ENCODE data around the gene ENO1. TPM values are rescaled to one million over a fixed set of nuclear protein-coding genes. Genes with fewer than 3 reads are reported as not detected.
"Not testable (repeated sequence)": the region's sequence is repeated elsewhere in the genome, so short reads cannot be mapped to it uniquely, and the experiment has no call there.

Gene ENO1
- total RNA-seq, 2 experiments from 2014 or later: 3,150 to 3,216 TPM

- CTCF ChIA-PET; H3K9me3 Mint-ChIP-seq (ENCODE audit: insufficient read depth); POLR2A ChIA-PET; ATAC-seq; H3K36me3 Mint-ChIP-seq (ENCODE audit: low read depth); H3K27ac Mint-ChIP-seq; DNase-seq: not testable (repeated sequence)
- Mint-ChIP-seq H3K4me1 (ENCODE audit: low read depth) (peaks cover 34% of the 10 kb centered on the region), H3K27me3 (ENCODE audit: low read depth) (peaks cover 10% of the 10 kb centered on the region), H3K4me3 (peak overlapping the region; percentile 13)
Observed at GRCh38 chr1:8818789-8819188, 59.7 kb downstream of the ENO1 start.

- Mint-ChIP-seq H3K36me3 (ENCODE audit: low read depth) (peaks cover 4% of the 10 kb centered on the region), H3K4me3 (peak overlapping the region; percentile 83), H3K9me3 (ENCODE audit: insufficient read depth) (no peaks in the 10 kb centered on the region), H3K4me1 (ENCODE audit: low read depth) (peaks cover 34% of the 10 kb centered on the region), H3K27me3 (ENCODE audit: low read depth) (peaks cover 9% of the 10 kb centered on the region), H3K27ac (peak overlapping the region; percentile 73)
- no peak for DNase-seq
- no peak for ATAC-seq
- ChIA-PET CTCF (no interaction called here), POLR2A (interaction anchor here (2.1 kb wide), 1 partner anchor 115 kb away, joined by 8 read pairs; no protein-coding TSS in a partner anchor)
Observed at GRCh38 chr1:8818325-8818775, 60.1 kb downstream of the ENO1 start.

GRCh38 chr1:8817412-8818324 is 60.8 kb downstream of the ENO1 start, which contains the start of gene RERE:
TSS of gene RERE (minus strand) at chr1:8817640.
- Mint-ChIP-seq H3K9me3 (ENCODE audit: insufficient read depth) (no peaks in the 10 kb centered on the region), H3K36me3 (ENCODE audit: low read depth) (peaks cover 4% of the 10 kb centered on the region), H3K4me1 (ENCODE audit: low read depth) (peaks cover 37% of the 10 kb centered on the region), H3K4me3 (peak within 1 kb of the TSS; percentile 84), H3K27me3 (ENCODE audit: low read depth) (peaks cover 8% of the 10 kb centered on the region), H3K27ac (peak within 1 kb of the TSS; percentile 87)
- CTCF ChIA-PET: interaction anchor here (0.6 kb wide), 1 partner anchor 31 kb away, joined by 3 read pairs; no protein-coding TSS in a partner anchor
- peak; percentile 97 for ATAC-seq
- peak; percentile 95 for DNase-seq
- POLR2A ChIA-PET: interaction anchor here (0.6 to 2.1 kb wide), 5 partner anchors 17 to 292 kb away, joined by 3 to 8 read pairs (median 5); partner anchors contain the start of gene ENO1

GRCh38 chr1:8816831-8817411 is 61.6 kb downstream of the ENO1 start:
- Mint-ChIP-seq H3K4me1 (ENCODE audit: low read depth) (peaks cover 37% of the 10 kb centered on the region), H3K27ac (peak overlapping the region; percentile 87), H3K27me3 (ENCODE audit: low read depth) (peaks cover 7% of the 10 kb centered on the region), H3K9me3 (ENCODE audit: insufficient read depth) (no peaks in the 10 kb centered on the region), H3K4me3 (peak overlapping the region; percentile 84), H3K36me3 (ENCODE audit: low read depth) (peaks cover 4% of the 10 kb centered on the region)
- ChIA-PET CTCF (interaction anchor here (2.1 to 2.6 kb wide), 2 partner anchors 32 to 188 kb away, joined by 9 to 16 read pairs; no protein-coding TSS in a partner anchor), POLR2A (interaction anchor here (0.6 to 2.1 kb wide), 6 partner anchors 18 to 291 kb away, joined by 3 to 8 read pairs (median 4); partner anchors contain the start of gene ENO1)
- ATAC-seq: peak; percentile 29
- peak; percentile 28 for DNase-seq

- no peak for DNase-seq
- CTCF ChIA-PET: interaction anchor here (1.2 to 2.6 kb wide), 4 partner anchors 9 to 189 kb away, joined by 3 to 16 read pairs (median 6); no protein-coding TSS in a partner anchor
- Mint-ChIP-seq H3K9me3 (ENCODE audit: insufficient read depth) (no peaks in the 10 kb centered on the region), H3K4me3 (peak overlapping the region; percentile 84), H3K27me3 (ENCODE audit: low read depth) (peaks cover 4% of the 10 kb centered on the region), H3K4me1 (ENCODE audit: low read depth) (peaks cover 37% of the 10 kb centered on the region), H3K36me3 (ENCODE audit: low read depth) (peaks cover 4% of the 10 kb centered on the region), H3K27ac (peak overlapping the region; percentile 87)
- POLR2A ChIA-PET: interaction anchor here (2.1 kb wide), 1 partner anchor 113 kb away, joined by 8 read pairs; no protein-coding TSS in a partner anchor
- ATAC-seq: no peak
Observed at GRCh38 chr1:8816264-8816663, 62.2 kb downstream of the ENO1 start.

DNA sequence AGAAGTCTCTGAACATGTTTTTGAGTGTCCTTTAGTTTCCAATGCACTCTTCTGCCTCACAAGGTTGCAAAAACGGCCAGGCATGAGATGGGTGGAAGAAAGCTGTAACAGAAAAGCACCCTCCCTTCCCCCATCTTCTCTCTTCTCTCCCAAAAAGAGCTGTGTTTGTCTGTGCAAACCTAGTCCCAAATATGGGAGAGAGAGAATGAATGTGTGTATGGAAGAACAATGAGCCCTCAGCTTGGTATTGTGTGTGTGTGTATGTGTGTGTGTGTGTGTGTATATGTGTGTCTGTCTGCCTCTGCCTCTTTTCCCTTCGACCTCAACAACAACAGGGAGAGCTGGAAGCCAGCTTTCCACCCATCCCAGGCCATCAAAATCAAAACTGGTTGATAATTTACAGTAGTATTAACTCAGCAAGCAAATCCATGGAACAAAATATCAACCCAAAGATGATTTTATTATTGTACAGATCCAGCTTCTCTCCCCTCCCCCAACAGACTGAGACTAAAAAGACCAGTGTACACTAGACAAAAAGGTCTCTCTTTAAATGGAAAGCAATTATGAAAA is 62.8 kb downstream of the ENO1 start:
- Mint-ChIP-seq H3K36me3 (ENCODE audit: low read depth) (peaks cover 4% of the 10 kb centered on the region), H3K4me1 (ENCODE audit: low read depth) (peaks cover 37% of the 10 kb centered on the region), H3K27me3 (ENCODE audit: low read depth) (peaks cover 4% of the 10 kb centered on the region), H3K9me3 (ENCODE audit: insufficient read depth) (no peaks in the 10 kb centered on the region), H3K27ac (peak overlapping the region; percentile 87), H3K4me3 (peak overlapping the region; percentile 84)
- CTCF ChIA-PET: interaction anchor here (0.7 to 2.6 kb wide), 9 partner anchors 9 to 189 kb away, joined by 3 to 16 read pairs (median 3); no protein-coding TSS in a partner anchor
- ATAC-seq (no peak), DNase-seq (no peak)
- POLR2A ChIA-PET: no interaction called here

DNA sequence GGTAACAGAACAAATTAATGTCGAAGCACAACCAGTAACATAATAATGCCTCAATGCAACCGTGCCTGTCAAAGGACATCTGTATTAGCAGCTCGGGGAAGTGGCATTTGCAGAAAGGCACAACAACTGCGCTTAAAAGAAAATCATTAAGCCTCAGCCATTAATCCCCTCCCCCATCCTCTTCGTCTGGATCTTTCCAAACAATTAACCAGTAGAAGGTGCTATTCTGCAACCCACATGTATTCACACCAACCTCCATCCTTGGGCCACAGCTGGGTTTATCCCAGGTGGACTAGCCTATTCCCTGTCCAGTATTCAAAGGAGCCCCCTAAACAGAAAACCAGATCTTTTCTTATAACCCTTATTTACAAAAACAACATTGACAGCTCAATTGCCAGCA is 63.6 kb downstream of the ENO1 start:
- peaks cover 1% of the 10 kb centered on the region for H3K27me3 Mint-ChIP-seq (ENCODE audit: low read depth)
- peaks cover 37% of the 10 kb centered on the region for H3K4me1 Mint-ChIP-seq (ENCODE audit: low read depth)
- no peak for ATAC-seq
- no peak overlapping the region for H3K4me3 Mint-ChIP-seq
- ChIA-PET CTCF (interaction anchor here (1.3 to 2.6 kb wide), 6 partner anchors 8 to 190 kb away, joined by 3 to 16 read pairs (median 4); no protein-coding TSS in a partner anchor), POLR2A (no interaction called here)
- no peak overlapping the region for H3K27ac Mint-ChIP-seq
- peaks cover 4% of the 10 kb centered on the region for H3K36me3 Mint-ChIP-seq (ENCODE audit: low read depth)
- DNase-seq: no peak
- H3K9me3 Mint-ChIP-seq (ENCODE audit: insufficient read depth): no peaks in the 10 kb centered on the region

DNA sequence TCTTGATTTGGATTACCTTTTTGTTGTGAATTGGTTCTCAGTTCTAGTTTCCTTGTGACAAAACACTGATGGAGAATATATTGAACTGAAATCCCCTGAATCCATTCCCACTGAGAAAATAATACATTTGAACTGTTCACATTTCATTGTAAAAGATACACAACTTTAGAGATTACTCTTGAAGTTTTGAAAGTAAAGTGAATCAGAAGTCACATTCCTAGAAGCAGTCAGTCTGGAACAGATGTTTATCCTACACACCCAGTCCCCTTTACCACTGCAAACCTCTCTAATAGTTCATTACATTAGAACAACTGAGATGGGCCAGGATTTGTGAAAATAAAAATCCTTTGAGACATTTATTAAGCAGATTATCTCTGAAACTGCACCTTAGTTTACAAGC is 64.5 kb downstream of the ENO1 start:
- H3K27me3 Mint-ChIP-seq (ENCODE audit: low read depth): no peaks in the 10 kb centered on the region
- H3K4me3 Mint-ChIP-seq: no peak overlapping the region
- H3K27ac Mint-ChIP-seq: no peak overlapping the region
- H3K9me3 Mint-ChIP-seq (ENCODE audit: insufficient read depth): no peaks in the 10 kb centered on the region
- CTCF ChIA-PET: no interaction called here
- POLR2A ChIA-PET: no interaction called here
- ATAC-seq: no peak
- H3K4me1 Mint-ChIP-seq (ENCODE audit: low read depth): peaks cover 37% of the 10 kb centered on the region
- no peak for DNase-seq
- H3K36me3 Mint-ChIP-seq (ENCODE audit: low read depth): peaks cover 4% of the 10 kb centered on the region

GRCh38 chr1:8813016-8813763 is 65.3 kb downstream of the ENO1 start:
- H3K4me1 Mint-ChIP-seq (ENCODE audit: low read depth): peaks cover 33% of the 10 kb centered on the region

DNA sequence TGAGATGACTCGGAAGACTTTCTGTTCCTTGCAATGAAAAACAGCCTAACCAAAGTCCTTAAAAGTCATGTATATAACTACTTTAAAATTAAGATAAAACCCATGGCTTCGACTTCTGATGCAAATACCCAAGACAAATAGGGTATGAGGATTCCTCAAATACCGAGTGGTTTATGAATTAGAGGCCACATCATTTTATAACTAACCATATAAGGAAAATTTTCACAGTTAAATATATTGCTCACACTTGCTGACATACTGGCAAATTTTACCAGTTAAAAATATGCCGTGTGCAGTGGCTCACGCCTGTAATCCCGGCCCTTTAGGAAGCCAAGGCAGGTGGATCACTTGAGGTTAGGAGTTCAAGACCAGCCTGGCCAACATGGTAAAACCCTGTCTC is 66.4 kb downstream of the ENO1 start:
- H3K27me3 Mint-ChIP-seq (ENCODE audit: low read depth): no peaks in the 10 kb centered on the region
- H3K4me3 Mint-ChIP-seq: no peak overlapping the region
- no peak for ATAC-seq
- H3K4me1 Mint-ChIP-seq (ENCODE audit: low read depth): peaks cover 32% of the 10 kb centered on the region
- no peaks in the 10 kb centered on the region for H3K9me3 Mint-ChIP-seq (ENCODE audit: insufficient read depth)
- DNase-seq: no peak
- H3K27ac Mint-ChIP-seq: no peak overlapping the region
- ChIA-PET POLR2A (no interaction called here), CTCF (interaction anchor here (1.3 to 1.5 kb wide), 4 partner anchors 36 to 250 kb away, joined by 4 to 10 read pairs (median 5); no protein-coding TSS in a partner anchor)
- peaks cover 4% of the 10 kb centered on the region for H3K36me3 Mint-ChIP-seq (ENCODE audit: low read depth)

More at GRCh38 chr1:8813016-8813763, 65.3 kb downstream of the ENO1 start:
- H3K36me3 Mint-ChIP-seq (ENCODE audit: low read depth): peaks cover 4% of the 10 kb centered on the region
- H3K4me3 Mint-ChIP-seq: no peak overlapping the region
- no peaks in the 10 kb centered on the region for H3K27me3 Mint-ChIP-seq (ENCODE audit: low read depth)
- DNase-seq (no peak), ATAC-seq (no peak)
- H3K9me3 Mint-ChIP-seq (ENCODE audit: insufficient read depth): no peaks in the 10 kb centered on the region
- POLR2A ChIA-PET: interaction anchor here (0.7 to 1.1 kb wide), 2 partner anchors 65 to 1271 kb away, joined by 3 read pairs; partner anchors contain the start of gene ENO1
- CTCF ChIA-PET: interaction anchor here (0.6 to 1.5 kb wide), 6 partner anchors 27 to 341 kb away, joined by 3 to 10 read pairs (median 4); no protein-coding TSS in a partner anchor
- no peak overlapping the region for H3K27ac Mint-ChIP-seq

All from activated CD8-positive, alpha-beta T cell treated with anti-CD3 and anti-CD28 coated beads, Interleukin-2, amount 10 ng/mL, durations not matched to agents 7 days and 5 days (primary cell).